Uterus (tissue), 2 donors: Measurements from ENCODE around the gene TFF2.

ENCODE experiments used
- CTCF ChIP-seq, 4 experiments: fragments of 200-600 bp in 2 of 4; fragments of 450-650 bp in 2 of 4; sonication (generic) in 2 of 4; IDR thresholded peaks; one replicate each; pipeline ENCODE4 v1.5.1; 2016 to 2019; ENCODE audit warnings: antibody characterized with exemption in 4 of 4, mild to moderate bottlenecking in 2 of 4, moderate library complexity in 1 of 4
- POLR2A ChIP-seq, 2 donors: fragments of 450-650 bp; IDR thresholded peaks; one replicate each; pipeline ENCODE4 v1.6.1; 2016; ENCODE audit warnings: antibody characterized with exemption in 2 of 2, mild to moderate bottlenecking in 1 of 2, moderate library complexity in 1 of 2

- TF ChIP-seq CTCF (IDR thresholded peaks at IDR 0.05) (no peak), POLR2A (IDR thresholded peaks at IDR 0.05) (no peak)
These were observed 32.7 kb downstream of the TFF2 start for GRCh38 chr21:42317826-42318746.
